Chondrocyte (in vitro differentiated cells): ENCODE results near the gene LRRK1. TPM values are rescaled to one million over a fixed set of nuclear protein-coding genes. Genes with fewer than 3 reads are reported as not detected.

Experiments used
- DNase-seq: peaks from one replicate; pipeline ENCODE4 v3.0.0; 2021; ENCODE audit warnings: mixed read lengths, low spot score
- H3K27ac Mint-ChIP-seq: one replicate; pipeline ENCODE4 v1.8.0; 2021; ENCODE audit warnings: mild to moderate bottlenecking, moderate library complexity, mixed read lengths; ENCODE audit not compliant: unreplicated experiment
- H3K27me3 Mint-ChIP-seq: 2 replicates; pipeline ENCODE4 v1.8.0; 2021; ENCODE audit warnings: low read depth, mixed read lengths
- H3K36me3 Mint-ChIP-seq: 2 replicates; pipeline ENCODE4 v1.8.0; 2021; ENCODE audit warnings: low read depth, mixed read lengths
- H3K4me1 Mint-ChIP-seq: 2 replicates; pipeline ENCODE4 v1.8.0; 2021; ENCODE audit warnings: low read depth, mild to moderate bottlenecking, mixed read lengths
- H3K4me3 Mint-ChIP-seq: one replicate; pipeline ENCODE4 v1.8.0; 2021; ENCODE audit warnings: mild to moderate bottlenecking, moderate library complexity, mixed read lengths; ENCODE audit not compliant: unreplicated experiment
- H3K9me3 Mint-ChIP-seq: 2 replicates; pipeline ENCODE4 v1.8.0; 2021; ENCODE audit warnings: low read depth, mixed read lengths
- CTCF ChIP-seq: fragments of 200-600 bp; sonication (generic); IDR thresholded peaks from 2 replicates; pipeline ENCODE4 v1.5.0; 2021; ENCODE audit warnings: antibody characterized with exemption, mild to moderate bottlenecking, moderate library complexity
- total RNA-seq: library from RNA; stranded (reverse); gene quantifications from 3 replicates; pipeline ENCODE4 v1.2.1, GENCODE V29; 2021

Gene LRRK1
- total RNA-seq, 1 donor from 2014 or later = 10.1 TPM

GRCh38 chr15:100908466-100908865 lies 10.7 kb upstream of the LRRK1 start:
- no peaks in the 10 kb centered on the region for H3K36me3 Mint-ChIP-seq
- H3K4me3 Mint-ChIP-seq = no peak overlapping the region
- no peak for TF ChIP-seq CTCF
- no peaks in the 10 kb centered on the region for H3K27me3 Mint-ChIP-seq
- H3K4me1 Mint-ChIP-seq = no peaks in the 10 kb centered on the region
- H3K27ac Mint-ChIP-seq = no peak overlapping the region
- DNase-seq = no peak
- H3K9me3 Mint-ChIP-seq = peaks cover 9% of the 10 kb centered on the region

- H3K4me1 Mint-ChIP-seq = no peaks in the 10 kb centered on the region
- H3K36me3 Mint-ChIP-seq = peaks cover 3% of the 10 kb centered on the region
- no peak overlapping the region for H3K4me3 Mint-ChIP-seq
- no peak for TF ChIP-seq CTCF
- no peak overlapping the region for H3K27ac Mint-ChIP-seq
- no peak for DNase-seq
- no peaks in the 10 kb centered on the region for H3K27me3 Mint-ChIP-seq
- H3K9me3 Mint-ChIP-seq = peaks cover 6% of the 10 kb centered on the region
These were observed 9.6 kb upstream of the LRRK1 start for GRCh38 chr15:100909565-100909964.

- no peak for DNase-seq
- no peaks in the 10 kb centered on the region for H3K4me1 Mint-ChIP-seq
- peak; percentile 52 for TF ChIP-seq CTCF
- H3K36me3 Mint-ChIP-seq = peaks cover 4% of the 10 kb centered on the region
- peaks cover 6% of the 10 kb centered on the region for H3K9me3 Mint-ChIP-seq
- H3K27me3 Mint-ChIP-seq = no peaks in the 10 kb centered on the region
- H3K4me3 Mint-ChIP-seq = no peak overlapping the region
- no peak overlapping the region for H3K27ac Mint-ChIP-seq
These were observed 8.9 kb upstream of the LRRK1 start for GRCh38 chr15:100909989-100910955.

GRCh38 chr15:100911086-100911485 lies 8.1 kb upstream of the LRRK1 start:
- Mint-ChIP-seq H3K4me1 (no peaks in the 10 kb centered on the region), H3K4me3 (no peak overlapping the region), H3K27ac (no peak overlapping the region), H3K36me3 (peaks cover 4% of the 10 kb centered on the region), H3K27me3 (no peaks in the 10 kb centered on the region), H3K9me3 (peaks cover 6% of the 10 kb centered on the region)
- no peak for DNase-seq
- TF ChIP-seq CTCF = no peak

- Mint-ChIP-seq H3K36me3 (peaks cover 4% of the 10 kb centered on the region), H3K9me3 (peaks cover 6% of the 10 kb centered on the region), H3K4me1 (peaks cover 7% of the 10 kb centered on the region), H3K4me3 (no peak overlapping the region), H3K27me3 (no peaks in the 10 kb centered on the region), H3K27ac (no peak overlapping the region)
- no peak for DNase-seq
- no peak for TF ChIP-seq CTCF
These were observed 5.2 kb upstream of the LRRK1 start for GRCh38 chr15:100913961-100914360.
